HG02981 (cell line): ENCODE measurements around the gene TTLL6.

Experiments used
- ATAC-seq: cut with Tn5 transposase; IDR thresholded peaks from one replicate; pipeline ENCODE4 v1.9.1; 2021; ENCODE audit warnings: mild to moderate bottlenecking, moderate library complexity; ENCODE audit not compliant: unreplicated experiment

TTLL6 gene

GRCh38 chr17:48745381-48746275 is 71.4 kb downstream of the TTLL6 start:
- no peak for ATAC-seq

- ATAC-seq = no peak
Measured at GRCh38 chr17:48740537-48740936, 76.5 kb downstream of the TTLL6 start.

GRCh38 chr17:48738803-48739526 is 78.1 kb downstream of the TTLL6 start:
- ATAC-seq = no peak

GRCh38 chr17:48738424-48738802 is 78.6 kb downstream of the TTLL6 start:
- ATAC-seq = no peak

- ATAC-seq = no peak
Measured at GRCh38 chr17:48737330-48738043, 79.5 kb downstream of the TTLL6 start.

GRCh38 chr17:48735062-48735351 is 82.0 kb downstream of the TTLL6 start:
- ATAC-seq = no peak

- no peak for ATAC-seq
Measured at GRCh38 chr17:48734333-48735061, 82.5 kb downstream of the TTLL6 start.

GRCh38 chr17:48733632-48734328 is 83.2 kb downstream of the TTLL6 start:
- no peak for ATAC-seq

GRCh38 chr17:48732688-48733629 is 84.1 kb downstream of the TTLL6 start:
- ATAC-seq = no peak

- ATAC-seq = no peak
Measured at GRCh38 chr17:48731355-48731754, 85.7 kb downstream of the TTLL6 start.

- no peak for ATAC-seq
Measured at GRCh38 chr17:48730240-48730550, 86.8 kb downstream of the TTLL6 start.

GRCh38 chr17:48729335-48730239 is 87.4 kb downstream of the TTLL6 start:
- ATAC-seq = no peak

GRCh38 chr17:48728232-48729231 is 88.5 kb downstream of the TTLL6 start, which contains the start of gene HOXB13:
Gene HOXB13, minus strand, starts transcription at chr17:48728750. Its CDS starts 157 bp downstream, at chr17:48728593.
- ATAC-seq = no peak

GRCh38 chr17:48727415-48728175 is 89.4 kb downstream of the TTLL6 start:
- ATAC-seq = no peak

GRCh38 chr17:48726916-48727286 is 90.1 kb downstream of the TTLL6 start:
- no peak for ATAC-seq

- ATAC-seq = no peak
Measured at GRCh38 chr17:48726114-48726915, 90.7 kb downstream of the TTLL6 start.
